HG02884 (cell line): ENCODE data around the gene FBXO46.

Experiments used
- ATAC-seq: cut with Tn5 transposase; IDR thresholded peaks from one replicate; pipeline ENCODE4 v1.9.1; 2021; ENCODE audit warnings: mild to moderate bottlenecking, moderate library complexity; ENCODE audit not compliant: unreplicated experiment

The FBXO46 gene

DNA sequence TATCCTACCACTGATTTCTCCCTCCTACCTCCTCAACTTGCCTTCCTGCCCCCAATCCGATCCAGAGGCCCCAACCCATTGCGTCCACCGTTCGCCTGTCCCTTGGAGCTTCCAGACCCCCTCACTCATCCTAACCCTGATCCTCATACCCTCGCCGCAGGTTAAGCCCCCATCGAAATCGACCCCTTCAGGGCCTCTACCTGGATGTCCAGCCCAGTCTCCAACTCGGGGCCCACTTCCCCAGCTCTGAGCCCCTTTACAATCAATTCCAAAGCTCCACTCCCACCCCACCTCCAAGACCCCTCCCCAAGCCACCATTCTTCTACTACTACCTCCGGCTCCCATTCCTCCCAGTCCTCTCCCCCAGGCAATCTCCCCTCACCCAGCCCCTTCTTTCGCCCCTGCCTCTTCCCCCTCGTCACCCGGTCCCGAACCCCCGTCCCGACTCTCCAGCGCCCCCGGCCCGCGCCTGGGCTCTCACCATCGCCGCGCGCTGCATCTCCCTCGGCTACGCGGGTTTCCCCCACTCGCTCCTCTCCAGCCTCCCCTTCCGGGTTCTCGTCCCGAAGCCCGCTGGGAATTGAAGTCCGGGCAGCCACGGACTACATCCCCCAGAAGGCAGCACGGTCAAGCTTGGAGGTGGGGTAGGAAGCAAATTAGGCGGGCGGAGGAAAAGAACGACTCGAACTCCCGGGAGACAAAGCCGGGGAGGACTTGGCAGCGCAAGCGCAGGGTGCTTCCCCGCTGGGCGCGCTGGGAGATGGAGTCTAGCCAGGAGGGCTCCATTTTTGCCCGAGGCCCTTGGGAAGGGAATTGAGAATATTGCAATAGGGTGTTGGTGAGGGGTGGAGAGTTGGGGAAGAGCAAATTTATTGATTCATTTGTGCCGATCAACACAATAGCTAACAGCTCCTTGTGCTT, at the start of gene FBXO46:
Gene FBXO46, minus strand, starts transcription at position 529 of the 921 bp plus-strand sequence. CDS start 17,401 bp downstream, outside the sequence.
- peak; percentile 84 for ATAC-seq

DNA sequence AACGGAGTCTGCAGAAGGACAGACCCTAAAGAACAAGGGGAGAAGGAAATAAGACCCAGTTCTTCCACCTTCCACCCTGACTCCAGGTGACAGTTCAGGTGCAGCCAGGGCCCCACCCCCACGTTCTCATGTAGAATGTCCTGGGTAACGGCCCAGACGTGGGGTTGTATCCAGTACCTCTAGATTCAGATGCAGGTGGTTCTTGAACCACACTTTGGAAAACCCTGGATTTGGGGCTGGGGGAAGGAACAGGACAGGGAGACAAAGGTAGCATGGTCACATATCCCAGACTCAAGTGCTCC, 49.4 kb upstream of the FBXO46 start:
- no peak for ATAC-seq

GRCh38 chr19:45779231-45780145, 48.8 kb upstream of the FBXO46 start:
- peak; percentile 70 for ATAC-seq

DNA sequence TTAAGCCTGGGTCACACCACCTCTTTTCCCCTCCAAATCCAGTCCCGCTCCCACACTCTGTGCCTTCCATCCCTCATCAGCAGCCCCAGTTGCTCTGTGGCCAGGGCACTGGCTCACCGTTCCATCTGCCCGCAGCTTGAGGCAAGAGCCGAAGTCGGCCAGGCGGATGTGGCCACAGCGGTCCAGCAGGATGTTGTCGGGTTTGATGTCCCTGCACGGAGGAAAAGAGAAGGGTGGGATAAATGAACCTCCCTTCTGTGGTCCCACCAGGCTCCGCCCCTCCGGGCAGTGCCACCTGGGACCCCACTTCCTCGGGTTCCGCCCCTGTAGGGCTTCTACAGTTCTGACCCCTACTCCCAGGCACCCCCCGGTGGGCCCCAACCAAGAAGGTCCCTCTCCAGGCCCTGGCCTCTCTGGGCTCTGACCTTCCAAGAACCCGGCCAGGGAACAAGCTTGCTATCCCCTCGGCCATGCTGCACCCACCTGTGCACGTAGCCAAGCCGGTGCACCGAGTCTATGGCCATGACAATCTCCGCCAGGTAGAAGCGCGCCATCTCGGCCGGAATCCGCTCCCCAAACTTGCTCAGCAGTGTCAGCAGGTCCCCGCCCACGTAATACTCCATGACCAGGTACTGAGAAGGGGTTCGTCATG, 47.4 kb upstream of the FBXO46 start:
- ATAC-seq: no peak

DNA sequence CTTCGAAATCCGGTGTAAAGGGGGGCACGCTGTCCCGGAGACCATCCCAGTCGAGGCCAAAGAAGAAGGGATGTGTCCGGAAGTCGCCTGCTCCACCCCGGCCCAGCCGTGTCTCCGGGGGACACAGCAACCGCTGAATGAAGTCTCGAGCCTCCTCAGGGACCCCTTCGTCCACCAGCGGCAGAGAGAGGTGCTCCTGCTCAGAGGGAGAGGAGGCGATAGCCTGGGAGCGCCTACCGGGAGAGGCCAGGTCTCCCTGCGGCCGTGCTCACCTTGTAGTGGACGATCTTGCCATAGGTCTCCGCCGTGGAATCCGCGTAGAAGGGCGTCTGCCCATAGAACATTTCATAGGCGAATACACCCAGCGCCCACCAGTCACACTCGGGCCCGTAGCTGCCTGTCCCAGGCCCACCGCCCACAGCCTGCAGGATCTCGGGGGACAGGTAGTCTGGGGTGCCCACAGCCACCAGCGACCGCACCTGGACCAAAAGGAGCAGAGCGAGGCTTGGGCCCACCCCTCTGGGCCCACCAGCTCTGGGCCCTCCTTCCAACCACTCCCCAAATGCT, 46.8 kb upstream of the FBXO46 start:
- no peak for ATAC-seq

DNA sequence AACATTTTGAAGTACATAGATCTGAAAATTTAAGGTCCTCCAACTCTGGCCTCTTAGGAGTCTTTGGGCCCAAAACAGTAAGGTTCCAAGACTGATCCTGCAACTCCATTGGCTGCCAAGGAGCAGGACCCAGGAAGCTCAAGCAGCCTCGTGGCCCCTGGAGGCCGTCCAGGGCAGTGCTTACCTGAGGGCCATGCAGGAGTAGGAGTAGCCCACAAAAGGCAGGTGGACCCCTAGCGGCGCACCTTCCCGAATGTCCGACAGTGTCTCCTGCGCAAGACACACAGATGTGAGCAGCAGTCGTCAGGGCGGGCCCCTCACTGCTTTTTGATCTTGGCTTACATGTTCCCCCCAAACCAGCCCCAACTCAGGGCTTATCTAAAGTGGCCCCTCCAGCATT, 44.1 kb upstream of the FBXO46 start:
- no peak for ATAC-seq

GRCh38 chr19:45773384-45773783, 42.7 kb upstream of the FBXO46 start:
- no peak for ATAC-seq

DNA sequence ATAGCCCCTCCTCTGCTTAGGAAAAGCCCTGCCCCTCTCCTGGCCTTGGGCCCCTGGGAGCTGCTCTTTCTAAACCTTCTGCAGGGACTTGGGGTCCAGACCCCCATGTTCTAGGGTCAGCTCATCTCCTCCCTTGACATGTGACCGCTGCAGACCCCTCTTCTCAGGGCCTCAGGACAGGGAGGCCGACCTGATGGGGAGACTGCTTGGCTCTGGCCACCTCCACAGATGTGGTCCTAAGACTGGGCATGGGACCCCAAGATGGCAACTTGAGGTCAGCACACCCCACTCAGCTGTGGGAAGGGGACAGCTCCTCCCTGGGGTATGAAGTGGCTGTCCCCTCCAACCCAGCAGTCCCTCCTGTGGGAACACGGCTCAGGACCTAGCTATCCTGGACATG, 42.2 kb upstream of the FBXO46 start:
- no peak for ATAC-seq

GRCh38 chr19:45772130-45772840, 41.6 kb upstream of the FBXO46 start:
- ATAC-seq: no peak

GRCh38 chr19:45771311-45771933, 40.7 kb upstream of the FBXO46 start:
- no peak for ATAC-seq

- ATAC-seq: peak; percentile 43
Measured at GRCh38 chr19:45770192-45771101, 39.8 kb upstream of the FBXO46 start.

DNA sequence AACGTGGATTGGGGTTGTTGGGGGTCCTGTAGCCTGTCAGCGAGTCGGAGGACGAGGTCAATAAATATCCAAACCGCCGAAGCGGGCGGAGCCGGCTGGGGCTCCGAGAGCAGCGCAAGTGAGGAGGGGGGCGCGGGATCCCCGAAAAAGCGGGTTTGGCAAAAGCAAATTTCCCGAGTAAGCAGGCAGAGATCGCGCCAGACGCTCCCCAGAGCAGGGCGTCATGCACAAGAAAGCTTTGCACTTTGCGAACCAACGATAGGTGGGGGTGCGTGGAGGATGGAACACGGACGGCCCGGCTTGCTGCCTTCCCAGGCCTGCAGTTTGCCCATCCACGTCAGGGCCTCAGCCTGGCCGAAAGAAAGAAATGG, 39.1 kb upstream of the FBXO46 start:
- ATAC-seq: no peak

DNA sequence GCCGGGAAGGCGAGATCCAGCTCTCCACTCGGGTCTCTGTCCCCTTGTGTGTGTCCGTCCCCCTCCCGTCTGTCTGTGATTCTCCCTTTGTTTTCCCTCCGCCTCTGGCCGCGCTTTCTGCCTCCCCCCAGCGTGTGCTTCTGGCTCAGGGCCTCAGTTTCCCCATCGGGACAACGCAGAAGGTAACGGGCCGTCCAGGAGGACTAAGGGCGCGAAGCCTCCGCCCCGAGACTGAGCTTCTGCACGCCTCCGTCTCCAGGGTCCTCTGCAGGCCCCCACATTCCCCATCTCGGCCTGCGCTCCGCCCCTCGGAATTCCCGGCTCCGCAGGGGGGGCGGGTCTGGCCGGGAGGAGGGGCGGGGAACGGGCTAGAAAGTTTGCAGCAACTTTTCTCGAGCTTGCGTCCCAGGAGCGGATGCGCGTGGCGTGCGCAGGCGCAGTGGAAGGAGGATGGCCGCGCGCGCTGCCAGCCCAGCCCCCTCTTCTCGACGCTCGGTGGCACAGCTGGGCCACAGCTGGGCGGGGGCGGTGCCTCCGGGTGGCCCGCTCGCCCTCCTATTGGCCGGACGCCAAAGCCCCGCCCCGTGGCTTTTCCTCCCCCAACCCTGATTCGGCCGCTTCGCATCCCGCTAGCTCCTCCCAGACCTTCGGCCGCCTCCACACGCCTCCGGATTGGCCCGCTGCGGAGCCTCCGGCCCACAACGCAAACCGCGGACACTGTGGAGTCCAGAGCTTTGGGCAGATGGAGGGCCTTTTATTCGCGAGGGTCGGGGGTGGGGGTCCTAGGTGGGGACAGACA, 38.5 kb upstream of the FBXO46 start, which contains the start of gene SIX5:
Gene SIX5, minus strand, starts transcription at position 269 of the 799 bp plus-strand sequence. CDS start 408 bp downstream, outside the sequence.
- ATAC-seq: peak; percentile 38

DNA sequence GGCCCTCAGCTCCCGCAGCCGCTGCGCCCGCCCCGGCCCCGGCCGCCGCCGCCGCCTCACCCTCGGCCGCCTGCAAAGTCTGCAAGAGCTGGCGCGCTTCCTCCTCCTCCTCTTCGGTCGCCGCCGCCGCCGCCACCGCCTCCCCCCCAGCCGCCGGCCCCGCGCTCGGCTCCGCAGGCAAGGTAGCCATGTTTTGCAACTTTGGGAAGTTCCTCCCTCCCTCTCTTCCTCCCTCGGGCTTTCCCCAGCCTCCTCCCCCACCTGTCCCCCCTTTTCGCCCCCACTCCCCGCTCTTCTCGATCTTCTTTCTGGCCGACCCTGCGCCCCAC, 37.9 kb upstream of the FBXO46 start:
- ATAC-seq: no peak

- no peak for ATAC-seq
Measured at GRCh38 chr19:45767881-45768654, 37.4 kb upstream of the FBXO46 start.

GRCh38 chr19:45767410-45767880, 36.7 kb upstream of the FBXO46 start:
- no peak for ATAC-seq

DNA sequence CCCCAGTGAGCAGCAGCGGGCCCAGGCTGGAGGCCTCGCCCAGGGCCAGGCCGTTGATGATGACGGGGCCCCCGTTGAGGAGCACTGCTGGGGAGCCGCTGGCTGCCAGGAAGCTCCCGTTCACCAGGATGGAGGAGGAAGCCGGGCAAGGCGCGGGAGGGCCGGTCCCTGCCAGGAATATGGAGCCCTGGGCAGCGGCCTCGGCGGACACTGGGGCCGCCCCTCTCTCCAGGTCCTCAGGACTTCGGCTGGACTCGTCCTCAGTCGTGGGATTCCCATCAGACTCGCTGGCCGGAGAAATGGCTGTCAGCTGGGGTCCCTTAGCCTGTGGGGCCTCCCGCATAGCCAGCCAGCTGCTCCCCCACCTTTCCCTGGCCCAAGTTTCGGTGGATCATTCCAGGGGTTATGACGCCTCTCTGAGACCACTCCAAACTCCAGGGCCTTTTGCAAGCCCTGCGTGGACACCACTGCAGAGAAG, 36.2 kb upstream of the FBXO46 start:
- ATAC-seq: no peak
